GM13976 (cell line): ENCODE measurements around the gene HDAC1.

Experiments
- DNase-seq: peaks from one replicate; pipeline ENCODE4 v3.0.0; 2012; ENCODE audit warnings: low spot score
- in situ Hi-C: fragments of 300-500 bp; cut with MboI; formaldehyde crosslinking; loops from one replicate; pipeline ENCODE4 v1.12.0; 2022; ENCODE audit warnings: low sequenced_read_pairs, mixed read lengths, inconsistent platforms; ENCODE audit not compliant: unreplicated experiment
- TF ChIP-seq, protein P1 (sequence below): IDR thresholded peaks from 2 replicates; pipeline ENCODE4 v1.5.1; 2012; ENCODE audit warnings: borderline replicate concordance, mild to moderate bottlenecking; ENCODE audit not compliant: insufficient read depth; ENCODE audit errors: extremely low read depth, missing control alignments, control extremely low read depth

Gene HDAC1

DNA sequence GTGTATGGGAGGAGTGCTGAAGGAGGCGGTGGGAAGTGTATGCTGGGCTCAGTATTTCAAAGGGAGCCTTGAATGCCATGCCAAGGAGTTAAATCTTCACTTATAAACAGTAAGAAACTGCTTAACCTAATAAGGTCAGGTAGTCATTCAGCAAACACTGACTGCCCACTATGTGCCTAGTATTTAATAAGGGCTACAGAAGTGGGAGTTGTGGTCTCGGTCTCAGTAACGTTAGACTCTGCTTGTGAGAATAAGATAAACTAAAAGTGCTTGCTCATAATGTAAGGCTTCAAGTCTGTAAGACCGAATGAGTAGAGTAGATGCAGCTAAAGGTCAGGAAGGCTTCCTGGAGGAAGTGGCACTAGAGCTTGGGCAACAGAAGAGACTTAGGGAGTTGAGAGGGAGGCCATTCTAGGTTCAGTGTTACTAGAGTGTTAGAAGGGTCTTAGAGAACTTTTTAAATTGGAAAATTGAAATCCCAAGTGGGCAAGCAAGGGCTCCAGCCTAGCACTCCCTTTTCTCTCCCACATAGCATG is 38.1 kb downstream of the HDAC1 start:
- no peak for DNase-seq
- TF ChIP-seq, protein P1, sequence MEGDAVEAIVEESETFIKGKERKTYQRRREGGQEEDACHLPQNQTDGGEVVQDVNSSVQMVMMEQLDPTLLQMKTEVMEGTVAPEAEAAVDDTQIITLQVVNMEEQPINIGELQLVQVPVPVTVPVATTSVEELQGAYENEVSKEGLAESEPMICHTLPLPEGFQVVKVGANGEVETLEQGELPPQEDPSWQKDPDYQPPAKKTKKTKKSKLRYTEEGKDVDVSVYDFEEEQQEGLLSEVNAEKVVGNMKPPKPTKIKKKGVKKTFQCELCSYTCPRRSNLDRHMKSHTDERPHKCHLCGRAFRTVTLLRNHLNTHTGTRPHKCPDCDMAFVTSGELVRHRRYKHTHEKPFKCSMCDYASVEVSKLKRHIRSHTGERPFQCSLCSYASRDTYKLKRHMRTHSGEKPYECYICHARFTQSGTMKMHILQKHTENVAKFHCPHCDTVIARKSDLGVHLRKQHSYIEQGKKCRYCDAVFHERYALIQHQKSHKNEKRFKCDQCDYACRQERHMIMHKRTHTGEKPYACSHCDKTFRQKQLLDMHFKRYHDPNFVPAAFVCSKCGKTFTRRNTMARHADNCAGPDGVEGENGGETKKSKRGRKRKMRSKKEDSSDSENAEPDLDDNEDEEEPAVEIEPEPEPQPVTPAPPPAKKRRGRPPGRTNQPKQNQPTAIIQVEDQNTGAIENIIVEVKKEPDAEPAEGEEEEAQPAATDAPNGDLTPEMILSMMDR: no peak
- in situ Hi-C loops: no loop called here

DNA sequence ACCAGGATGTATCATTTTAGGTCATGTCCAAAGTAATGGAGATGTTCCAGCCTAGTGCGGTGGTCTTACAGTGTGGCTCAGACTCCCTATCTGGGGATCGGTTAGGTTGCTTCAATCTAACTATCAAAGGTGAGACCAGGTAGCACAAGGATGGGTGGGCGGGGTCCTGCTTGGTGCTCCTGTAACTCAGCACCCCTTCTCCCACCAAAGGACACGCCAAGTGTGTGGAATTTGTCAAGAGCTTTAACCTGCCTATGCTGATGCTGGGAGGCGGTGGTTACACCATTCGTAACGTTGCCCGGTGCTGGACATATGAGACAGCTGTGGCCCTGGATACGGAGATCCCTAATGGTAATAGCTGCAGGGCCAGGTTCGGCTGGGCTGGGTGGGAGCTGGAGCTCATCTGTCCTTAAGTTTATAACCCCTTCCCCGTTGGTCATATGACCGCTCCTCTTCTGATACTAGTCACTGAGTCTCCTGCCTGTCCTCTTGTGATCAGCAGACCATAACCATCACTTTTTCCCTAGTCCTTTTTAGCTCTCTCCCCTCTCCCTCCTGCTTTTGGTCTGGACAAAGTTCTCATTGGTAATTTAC is 38.8 kb downstream of the HDAC1 start:
- TF ChIP-seq, protein P1: no peak
- DNase-seq: no peak
- in situ Hi-C loops: no loop called here

DNA sequence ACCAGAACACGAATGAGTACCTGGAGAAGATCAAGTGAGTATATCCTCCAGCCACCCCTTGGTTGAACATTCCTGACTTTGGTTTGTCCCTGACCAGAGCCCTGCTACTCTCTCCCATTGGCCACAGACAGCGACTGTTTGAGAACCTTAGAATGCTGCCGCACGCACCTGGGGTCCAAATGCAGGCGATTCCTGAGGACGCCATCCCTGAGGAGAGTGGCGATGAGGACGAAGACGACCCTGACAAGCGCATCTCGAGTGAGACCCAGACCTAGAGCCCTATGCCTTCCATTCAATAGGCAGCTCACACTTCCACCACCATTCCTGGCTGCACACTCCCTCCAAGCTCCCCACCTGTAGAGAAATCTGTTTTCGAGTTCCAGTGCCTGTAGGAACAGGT is 39.7 kb downstream of the HDAC1 start:
- TF ChIP-seq, protein P1: no peak
- DNase-seq: no peak
- in situ Hi-C loops: no loop called here

DNA sequence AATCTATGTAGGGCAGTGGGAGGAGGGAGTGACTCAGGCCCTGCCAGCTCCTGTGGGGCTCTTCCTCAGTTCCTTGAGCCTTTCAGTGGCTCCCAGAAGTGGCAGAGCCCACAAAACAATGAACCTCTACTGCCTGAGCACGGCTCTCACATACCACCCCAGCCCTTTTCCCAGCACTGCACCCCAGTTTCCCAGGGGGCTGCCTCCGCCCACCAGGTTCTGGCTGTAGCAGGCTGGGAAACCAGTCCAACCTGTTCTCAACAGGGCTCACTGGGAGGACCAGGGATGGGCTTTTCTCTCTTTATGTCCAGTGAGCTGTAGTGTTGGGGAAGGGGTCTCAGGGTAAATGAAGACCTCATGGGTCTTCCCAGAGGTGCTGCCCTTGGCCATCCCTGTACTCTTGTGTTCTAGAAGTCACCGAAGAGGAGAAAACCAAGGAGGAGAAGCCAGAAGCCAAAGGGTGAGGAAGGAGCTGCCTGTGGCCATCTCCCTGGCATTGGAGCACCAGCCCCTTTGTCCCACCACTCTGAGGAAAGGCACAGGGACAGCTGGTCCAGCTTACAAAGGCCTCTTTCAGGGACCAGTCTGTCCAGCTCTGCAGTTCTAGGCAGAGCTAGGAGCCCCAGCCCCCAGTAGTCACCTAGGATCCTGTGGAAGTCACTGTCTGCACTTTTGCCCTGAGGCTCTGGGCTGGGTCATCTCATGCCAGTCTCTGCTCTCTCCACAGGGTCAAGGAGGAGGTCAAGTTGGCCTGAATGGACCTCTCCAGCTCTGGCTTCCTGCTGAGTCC is 40.6 kb downstream of the HDAC1 start:
- TF ChIP-seq, protein P1: no peak
- no peak for DNase-seq
- in situ Hi-C loops: no loop called here

DNA sequence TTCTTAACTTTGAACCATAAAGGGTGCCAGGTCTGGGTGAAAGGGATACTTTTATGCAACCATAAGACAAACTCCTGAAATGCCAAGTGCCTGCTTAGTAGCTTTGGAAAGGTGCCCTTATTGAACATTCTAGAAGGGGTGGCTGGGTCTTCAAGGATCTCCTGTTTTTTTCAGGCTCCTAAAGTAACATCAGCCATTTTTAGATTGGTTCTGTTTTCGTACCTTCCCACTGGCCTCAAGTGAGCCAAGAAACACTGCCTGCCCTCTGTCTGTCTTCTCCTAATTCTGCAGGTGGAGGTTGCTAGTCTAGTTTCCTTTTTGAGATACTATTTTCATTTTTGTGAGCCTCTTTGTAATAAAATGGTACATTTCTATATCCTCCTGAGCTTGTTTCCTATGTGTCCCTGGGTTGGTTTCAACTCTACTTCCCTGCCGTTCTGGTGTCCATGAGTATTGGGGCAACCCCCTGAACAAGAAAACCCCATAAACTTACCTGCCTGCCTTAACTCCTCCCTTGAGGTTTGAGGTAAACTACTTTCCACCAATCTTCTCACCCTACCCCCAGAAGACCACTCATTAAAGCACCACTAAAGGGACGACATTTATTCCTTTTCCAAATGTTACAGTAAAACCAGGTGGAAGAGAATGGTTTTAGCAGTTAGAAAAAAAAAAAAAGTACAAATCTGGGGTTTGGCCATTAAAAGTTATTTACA is 41.5 kb downstream of the HDAC1 start:
- TF ChIP-seq, protein P1: no peak
- DNase-seq: no peak
- in situ Hi-C loops: no loop called here

DNA sequence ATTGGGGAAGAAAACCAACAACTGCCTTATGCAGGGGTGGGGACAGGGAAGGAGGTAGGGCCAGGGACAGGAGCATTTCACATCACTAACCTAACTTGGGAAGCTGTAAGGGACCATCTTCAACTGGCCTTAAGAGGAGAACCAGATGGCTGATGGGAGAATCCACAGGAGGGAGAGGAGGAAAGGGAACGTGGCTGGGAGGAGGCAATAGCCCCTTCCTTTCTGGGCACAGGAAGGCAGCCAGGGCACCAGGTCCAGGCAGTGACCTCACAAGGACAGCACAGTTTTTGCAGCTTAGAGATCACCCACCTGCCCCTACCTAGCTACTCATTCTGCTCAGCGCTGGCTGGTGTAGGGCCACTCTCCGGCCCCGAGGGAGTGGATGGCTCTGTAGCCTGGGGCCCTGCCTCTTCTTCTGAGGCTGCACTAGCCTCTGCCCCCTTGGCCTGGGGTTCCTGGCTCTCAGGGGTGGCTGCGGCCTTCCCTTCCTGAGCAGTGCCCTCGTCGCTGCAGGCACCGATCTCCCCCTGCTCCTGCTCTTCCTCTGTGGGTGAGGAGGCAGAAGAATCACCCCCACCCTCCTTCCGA is 42.5 kb downstream of the HDAC1 start:
- in situ Hi-C loops: no loop called here
- DNase-seq: no peak
- TF ChIP-seq, protein P1: no peak
